ENCODE results near the gene CAMTA1.

Gene CAMTA1

DNA sequence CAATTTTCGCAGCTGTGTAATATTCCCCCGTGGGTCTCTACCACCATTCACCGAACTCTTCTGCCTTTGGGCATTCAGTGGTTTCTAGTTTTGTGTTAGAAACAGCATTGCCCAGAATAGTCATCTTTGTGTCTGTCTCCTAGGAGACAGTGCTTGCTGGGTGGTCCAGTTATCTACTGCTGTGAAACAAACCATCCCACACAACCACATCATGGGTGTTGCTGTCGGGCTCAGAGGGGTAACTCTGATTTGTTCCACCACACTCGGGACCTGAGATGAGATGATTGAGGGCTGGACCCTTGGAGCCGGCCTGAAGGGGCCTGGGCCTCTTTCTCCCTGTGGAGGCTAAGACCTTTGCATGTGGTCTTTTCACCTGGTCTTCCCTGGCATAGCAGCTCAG, 558.6 kb downstream of the CAMTA1 start:
- no peak for DNase-seq (ENCODE audit: low read depth)

DNA sequence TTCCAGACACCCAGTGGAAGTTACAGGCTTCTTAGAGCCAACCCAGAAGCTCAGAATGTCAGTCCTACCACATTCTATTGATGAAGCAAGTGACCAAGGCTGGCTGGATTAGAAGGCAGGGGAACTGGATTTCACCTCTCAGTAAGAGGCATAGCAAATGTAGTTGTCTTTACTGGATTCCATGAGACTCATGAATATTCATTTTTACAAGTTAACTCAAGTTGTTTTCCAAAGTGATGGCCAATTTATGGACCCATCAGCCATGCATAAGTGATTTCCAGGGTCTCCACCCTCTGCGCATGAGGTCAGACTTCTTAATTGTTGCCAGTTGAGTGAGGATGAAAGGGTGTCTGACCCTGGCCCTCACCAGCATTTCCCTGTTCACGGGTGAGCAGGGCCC, 559.0 kb downstream of the CAMTA1 start:
- no peak for DNase-seq (ENCODE audit: low read depth)

DNA sequence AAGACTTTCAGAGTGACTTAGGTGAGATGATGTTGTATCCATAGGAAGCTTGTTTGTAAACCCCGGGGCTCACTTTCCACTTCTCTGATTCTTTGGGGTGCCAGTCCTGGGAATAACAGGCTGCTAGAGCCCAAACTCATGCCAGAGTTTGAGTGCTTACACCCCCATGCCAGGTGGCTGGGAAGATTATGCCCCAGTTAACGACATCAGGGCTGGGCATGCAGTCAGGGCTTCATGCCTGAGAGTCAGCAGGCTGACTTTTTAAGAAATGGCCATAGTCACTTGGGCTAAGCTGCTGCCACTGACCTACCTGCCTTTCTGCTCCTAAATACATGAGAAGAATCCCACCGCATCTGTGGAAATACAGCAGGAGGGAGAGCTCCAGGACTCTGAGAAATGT, 560.3 kb downstream of the CAMTA1 start:
- no peak for DNase-seq (ENCODE audit: low read depth)

DNA sequence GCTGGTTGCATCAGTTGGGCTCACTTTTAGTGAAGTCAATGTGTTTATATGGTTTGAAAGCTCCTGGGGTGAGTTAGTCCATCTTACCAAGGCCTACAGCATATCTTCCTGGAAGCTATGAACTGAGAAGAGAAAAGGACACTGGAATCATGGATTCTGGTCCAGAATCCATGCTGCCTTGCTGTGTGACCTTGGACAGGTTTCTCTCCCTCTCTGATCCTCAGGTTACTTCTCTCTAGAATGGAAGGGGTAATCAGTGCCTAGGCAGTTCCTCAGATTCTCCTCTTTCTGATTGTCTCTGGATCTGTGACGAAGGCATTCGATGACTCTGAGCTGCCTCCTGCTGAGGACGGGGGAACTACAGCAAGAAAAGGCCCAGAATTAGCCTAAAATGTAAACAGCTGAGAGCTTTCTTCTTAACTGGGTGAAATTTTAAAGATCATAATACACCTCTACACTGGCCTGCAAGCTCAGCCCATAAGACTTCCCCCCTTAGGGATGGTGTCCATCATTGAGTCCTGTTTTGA, 560.9 kb downstream of the CAMTA1 start:
- no peak for DNase-seq (ENCODE audit: low read depth)

DNA sequence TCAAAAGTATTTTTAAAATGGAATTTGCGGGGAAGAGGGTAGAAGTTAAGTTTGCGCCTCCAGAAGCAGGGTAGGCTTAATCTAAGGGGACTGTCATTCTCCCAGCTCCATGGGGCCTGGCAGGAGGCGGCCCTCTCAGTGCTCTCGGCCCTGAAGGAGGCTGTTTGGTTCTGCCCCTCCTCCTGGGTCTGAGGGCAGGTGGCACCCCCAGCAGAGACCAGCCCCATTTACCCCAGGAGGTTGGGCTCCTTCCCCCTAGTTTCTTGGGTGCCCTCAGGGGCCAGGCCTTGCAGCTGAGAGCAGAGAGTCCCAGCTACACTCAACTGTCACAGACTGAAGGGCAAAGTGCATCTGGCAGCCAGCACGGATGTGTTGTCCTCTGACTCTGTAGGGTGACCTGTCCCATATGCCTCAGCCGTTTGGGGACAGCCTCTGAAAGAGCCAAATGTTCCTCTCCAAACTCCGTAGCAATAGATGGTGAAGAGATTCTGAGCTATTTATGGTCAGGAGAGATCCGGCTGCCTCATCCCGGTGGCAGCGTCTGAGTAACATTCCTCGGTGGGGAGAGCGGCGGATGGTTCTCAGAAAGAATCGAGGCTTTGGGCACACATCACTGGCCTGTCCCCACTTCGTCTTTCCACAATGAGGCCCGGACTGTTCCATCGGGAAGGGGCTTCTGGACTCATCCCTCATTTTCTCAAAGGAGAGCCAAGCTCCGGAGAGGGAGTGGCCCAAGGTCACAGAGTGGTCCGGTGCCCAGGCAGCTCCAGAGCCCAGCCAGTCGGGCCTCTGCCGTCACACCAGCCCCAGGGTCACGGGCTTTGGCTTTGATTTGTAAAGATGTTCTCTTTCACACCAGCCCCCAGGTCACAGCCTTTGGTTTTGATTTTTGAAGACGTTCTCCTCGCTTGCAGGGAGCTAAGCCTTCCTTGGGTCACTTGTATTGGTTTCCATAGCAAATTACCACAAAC, 561.6 kb downstream of the CAMTA1 start:
- DNase-seq (ENCODE audit: low read depth): no peak

DNA sequence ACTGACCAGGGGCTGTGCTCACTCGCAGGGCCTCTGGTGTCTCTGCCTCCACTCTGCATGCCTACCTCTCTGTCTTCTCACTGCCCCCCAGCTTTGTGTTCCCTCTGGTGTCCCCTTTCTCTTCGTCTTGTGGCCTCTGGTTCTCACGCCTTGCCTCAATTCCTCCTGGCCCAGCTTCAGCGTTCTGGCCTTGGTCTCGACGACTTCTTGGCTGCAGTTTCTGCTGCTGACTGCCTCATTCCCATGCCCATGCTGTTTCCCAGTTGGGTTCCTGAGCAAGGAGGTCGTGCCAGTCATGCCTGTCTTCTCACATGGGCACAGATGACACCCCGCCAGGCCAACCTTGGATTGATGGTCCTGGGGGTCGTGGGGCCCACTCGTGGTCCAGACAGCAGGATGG, 562.8 kb downstream of the CAMTA1 start:
- DNase-seq (ENCODE audit: low read depth): no peak

DNA sequence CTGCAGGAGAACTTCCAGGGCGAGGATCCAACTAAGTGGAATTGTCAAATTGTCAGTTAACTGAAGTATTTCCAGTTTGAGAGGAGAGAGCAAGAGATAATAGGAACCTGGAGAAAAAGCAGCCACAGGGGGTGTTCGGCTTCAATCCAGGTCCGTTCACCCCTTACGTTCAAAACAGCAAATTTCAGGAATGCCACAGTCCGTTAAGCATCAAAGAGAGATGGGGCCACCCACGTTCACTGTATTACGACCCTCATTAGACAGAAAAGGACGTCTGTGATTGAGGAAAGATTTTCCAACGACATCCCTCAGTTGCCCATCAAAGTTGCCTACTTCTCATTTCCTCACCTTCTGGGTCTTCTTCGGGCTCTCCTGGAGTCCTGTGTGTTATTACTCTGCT, 563.3 kb downstream of the CAMTA1 start:
- DNase-seq (ENCODE audit: low read depth): no peak

DNA sequence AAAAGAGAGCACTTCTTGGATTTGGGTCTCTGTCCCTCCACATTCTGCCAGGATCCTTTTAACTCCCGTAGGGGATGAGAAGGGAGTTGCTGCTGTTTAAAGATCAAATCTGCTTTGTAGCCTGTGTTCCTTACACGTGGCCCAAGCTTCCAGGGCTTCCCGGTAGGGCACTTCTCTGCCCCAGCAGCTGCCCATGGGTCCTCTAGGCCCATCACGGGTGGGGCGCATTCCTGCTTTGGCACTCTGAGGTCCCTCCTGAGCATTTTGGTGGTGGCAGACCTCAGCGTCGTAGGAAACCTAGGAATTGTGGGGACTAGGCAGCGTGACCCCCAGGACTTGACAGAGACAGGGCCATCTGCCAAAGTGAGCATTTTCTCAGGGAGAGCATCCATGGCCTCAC, 565.5 kb downstream of the CAMTA1 start:
- DNase-seq (ENCODE audit: low read depth): no peak

DNA sequence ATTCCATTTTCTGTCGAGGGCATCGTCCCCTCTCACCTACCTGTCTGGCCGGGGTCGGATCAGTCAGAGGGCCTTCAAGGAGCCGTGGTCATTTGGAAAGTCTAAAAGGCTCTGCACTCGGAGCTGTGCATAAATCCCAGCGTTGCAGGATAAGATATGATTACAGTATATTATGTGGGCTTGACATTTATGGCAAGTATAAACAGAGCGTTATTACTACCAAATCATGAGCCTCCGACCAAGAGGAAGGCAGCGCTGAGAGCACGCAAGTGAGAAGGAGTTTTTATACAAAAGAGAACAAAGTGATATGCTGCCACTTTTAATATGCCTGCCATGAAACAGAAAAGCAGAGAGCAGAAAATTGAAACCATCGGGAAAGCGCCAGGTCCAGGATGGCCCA, 566.4 kb downstream of the CAMTA1 start:
- DNase-seq (ENCODE audit: low read depth): no peak

DNA sequence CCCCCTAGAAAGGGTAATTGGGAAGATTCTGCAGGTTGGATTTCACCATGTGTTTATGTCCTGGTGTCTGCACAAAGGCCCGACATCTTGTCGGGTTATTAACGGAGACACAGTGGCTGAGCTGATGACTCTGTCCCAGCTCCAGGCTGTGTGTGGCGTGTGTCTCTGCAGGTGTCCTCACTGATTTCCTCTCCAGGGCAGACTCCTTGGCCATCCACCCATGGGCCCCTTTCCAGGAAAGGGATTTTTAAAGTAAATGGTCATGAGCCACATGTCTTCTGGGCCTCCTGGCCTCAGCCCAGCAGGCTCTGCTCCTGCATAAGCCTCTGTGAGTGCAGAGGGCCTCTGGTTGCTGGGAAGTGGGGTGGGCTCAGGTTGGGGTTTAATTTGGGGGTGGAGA, 567.1 kb downstream of the CAMTA1 start:
- no peak for DNase-seq (ENCODE audit: low read depth)

DNA sequence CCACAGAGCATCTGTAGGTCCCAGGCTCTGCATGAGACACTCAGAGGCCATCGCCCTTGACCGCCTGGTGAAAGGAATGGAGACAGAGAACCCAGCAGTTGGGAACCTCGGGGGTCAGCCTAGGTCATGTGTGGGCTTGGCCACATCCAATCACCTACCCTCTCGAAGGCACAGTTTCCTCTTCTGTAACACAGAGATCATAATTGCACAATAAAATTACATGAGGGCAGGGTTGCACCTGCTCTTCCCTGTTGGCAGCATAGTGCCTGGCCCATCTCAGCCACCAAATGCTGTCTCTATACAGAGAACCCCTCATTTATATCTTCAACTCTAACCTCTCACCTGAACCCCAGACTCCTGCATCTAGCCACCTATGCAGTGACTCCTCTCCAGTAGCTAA, 567.7 kb downstream of the CAMTA1 start:
- DNase-seq (ENCODE audit: low read depth): no peak

DNA sequence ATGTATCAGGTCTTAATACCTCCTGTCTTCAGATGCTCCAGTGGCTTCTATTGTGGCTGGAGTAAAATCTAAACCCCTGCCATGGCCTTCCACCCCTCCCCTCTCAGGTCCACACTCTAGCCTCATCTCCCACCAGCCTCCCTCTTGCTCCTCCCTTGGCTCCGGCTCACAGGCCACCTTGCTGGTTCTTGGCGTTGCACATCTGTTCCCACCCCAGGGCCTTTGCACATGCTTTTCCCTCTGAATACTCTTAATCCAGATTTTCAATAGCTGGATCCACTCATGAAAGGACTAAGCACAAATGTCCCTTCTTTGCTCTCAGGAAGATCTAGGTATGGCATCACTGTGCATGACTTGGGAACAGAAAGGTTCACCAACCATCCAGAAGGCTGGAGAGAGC, 570.4 kb downstream of the CAMTA1 start:
- DNase-seq (ENCODE audit: low read depth): no peak

DNA sequence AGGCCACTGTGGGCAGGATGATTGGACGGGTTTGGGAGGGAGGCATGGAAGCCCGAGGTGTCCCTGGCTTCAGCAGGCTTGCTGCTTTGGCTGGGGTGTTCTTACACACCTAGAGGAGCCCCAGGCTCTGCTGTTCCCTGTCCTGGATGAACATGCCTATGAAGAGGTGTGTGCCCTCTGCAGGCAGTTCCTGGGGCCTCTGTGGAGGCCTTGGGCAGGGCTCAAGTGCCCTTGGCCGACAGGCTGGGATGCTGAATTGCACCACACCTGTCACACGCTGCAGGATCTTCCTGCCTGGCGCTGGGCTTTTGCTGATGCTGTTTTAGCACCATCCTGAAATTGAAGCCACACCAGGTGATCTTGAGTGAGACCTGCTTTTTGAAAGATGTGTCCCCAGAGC, 570.8 kb downstream of the CAMTA1 start:
- no peak for DNase-seq (ENCODE audit: low read depth)

DNA sequence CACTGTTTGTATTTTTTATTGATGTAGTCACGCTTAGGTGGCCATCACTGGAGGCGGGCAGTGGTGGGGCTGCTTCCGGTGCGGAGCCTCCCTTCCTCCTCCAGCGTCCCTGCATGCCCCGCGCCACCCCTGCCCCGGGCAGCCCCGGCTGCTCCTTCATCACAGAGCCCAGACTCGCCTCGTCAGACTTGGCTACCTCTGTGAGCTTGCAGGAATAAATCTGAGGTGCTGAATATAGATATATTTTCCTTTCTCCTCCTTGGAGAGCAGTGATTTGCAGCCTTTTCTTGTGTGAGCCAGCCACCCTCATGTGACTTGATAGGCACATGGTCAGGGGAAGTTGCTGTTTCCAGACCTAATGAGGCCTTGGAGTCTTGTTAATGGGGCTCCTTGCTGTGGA, 573.2 kb downstream of the CAMTA1 start:
- no peak for DNase-seq (ENCODE audit: low read depth)

DNA sequence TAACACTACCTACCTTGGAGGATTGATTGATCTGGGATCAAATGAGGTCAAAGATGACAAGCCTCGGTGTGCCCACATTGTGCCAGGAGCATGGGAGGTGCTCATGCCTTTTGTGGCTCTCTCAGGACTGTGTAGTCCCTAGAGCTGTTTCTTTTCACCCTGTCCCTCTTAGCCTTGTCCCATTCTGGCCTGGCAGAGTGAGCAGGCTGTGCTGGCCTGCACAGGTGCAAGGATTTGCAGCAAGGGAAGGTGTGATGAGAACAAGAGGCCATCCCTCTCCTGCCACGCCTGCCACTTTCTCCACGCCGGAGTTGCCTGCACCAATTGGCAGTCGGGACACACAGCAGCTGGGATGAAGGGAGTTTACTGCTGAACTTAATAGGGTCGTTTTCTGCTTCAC, 575.3 kb downstream of the CAMTA1 start:
- no peak for DNase-seq (ENCODE audit: low read depth)

DNA sequence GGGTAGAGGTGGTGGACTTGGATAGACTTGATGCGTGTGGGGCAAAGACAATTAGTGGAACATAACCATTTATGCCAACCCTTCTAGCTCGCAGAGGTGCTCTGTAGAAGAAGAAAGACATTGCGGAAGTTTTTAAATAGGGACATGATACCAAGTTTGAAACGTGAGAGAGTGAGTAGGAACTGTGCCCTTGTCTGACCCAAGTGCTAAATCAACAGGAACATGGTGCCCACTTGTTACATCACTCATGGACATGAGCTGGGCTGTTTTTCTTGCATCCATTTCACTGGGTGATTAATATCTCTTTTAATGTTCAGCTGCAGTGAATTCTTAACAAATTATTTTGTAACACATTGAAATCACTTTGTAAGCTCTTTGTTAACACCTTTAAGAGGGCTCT, 577.7 kb downstream of the CAMTA1 start:
- no peak for DNase-seq (ENCODE audit: low read depth)

DNA sequence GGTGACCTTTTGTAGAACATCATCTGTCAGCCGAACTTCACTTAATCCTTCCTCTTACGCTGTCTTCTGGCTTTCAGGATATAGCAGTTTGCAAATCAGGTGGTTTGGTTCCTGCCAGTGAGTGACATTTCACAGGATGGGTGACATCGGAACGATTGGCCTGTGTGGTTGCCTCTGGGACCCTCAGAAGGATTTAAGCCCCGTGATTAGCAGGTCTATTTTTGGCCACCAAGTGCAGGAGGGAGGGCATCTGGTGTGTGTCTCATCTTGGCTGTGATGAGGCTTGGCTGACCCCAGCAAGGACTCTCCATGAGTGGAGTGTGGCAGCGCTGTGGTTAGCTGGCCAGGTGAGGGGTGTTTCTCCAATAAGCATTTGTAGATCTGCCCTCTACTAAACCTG, 578.2 kb downstream of the CAMTA1 start:
- no peak for DNase-seq (ENCODE audit: low read depth)

DNA sequence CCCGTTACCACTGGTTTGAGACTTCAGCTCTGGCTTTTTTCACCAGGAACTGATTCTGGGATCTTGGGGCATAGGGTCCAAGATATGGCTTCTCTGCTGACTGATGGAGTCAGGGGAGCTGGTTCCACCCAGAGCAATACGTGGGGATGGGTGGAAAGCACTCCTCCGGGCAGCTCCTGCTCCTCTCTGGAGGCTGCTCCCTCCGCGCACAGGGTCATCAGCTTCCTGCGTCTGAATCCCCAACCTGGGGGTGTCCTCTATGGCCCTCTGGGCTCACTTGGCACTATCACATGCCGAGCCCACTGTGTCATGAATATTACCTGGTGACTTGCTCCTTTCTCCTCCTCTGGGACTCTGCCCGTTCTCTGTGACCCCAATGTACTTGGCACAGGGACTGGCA, 580.5 kb downstream of the CAMTA1 start:
- no peak for DNase-seq (ENCODE audit: low read depth)

DNA sequence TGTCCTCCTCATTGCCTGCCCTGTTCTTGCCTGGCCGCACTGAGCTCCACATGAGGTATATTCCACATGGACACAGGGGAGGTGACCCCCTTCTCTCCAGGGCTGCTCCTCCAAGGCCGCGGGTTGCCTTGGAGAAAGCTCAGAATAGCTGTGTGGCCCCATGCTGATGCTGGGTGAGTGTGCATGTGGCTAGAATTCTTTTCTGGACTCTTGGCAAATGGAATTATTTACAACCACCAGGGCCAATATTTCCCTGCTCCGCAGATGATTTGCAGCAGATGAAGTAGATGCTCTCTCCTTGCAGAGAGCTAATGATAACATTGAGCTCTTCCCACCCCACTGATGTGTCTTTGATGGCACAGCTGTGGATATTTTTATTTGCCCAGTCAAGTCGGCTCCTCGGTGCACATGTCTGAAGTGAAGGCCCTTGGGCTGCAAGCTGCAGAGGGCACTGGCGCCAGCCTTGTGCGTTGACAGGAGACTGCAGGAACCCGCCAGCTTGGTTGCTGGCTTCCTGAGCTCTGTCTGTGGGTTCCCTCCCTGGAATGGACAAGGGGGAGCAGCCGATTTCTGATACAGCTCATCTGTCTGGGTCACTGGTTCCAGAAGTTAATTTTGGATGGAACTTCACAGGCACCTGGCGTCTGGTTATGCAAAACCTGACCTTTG, 581.2 kb downstream of the CAMTA1 start:
- no peak for DNase-seq (ENCODE audit: low read depth)

DNA sequence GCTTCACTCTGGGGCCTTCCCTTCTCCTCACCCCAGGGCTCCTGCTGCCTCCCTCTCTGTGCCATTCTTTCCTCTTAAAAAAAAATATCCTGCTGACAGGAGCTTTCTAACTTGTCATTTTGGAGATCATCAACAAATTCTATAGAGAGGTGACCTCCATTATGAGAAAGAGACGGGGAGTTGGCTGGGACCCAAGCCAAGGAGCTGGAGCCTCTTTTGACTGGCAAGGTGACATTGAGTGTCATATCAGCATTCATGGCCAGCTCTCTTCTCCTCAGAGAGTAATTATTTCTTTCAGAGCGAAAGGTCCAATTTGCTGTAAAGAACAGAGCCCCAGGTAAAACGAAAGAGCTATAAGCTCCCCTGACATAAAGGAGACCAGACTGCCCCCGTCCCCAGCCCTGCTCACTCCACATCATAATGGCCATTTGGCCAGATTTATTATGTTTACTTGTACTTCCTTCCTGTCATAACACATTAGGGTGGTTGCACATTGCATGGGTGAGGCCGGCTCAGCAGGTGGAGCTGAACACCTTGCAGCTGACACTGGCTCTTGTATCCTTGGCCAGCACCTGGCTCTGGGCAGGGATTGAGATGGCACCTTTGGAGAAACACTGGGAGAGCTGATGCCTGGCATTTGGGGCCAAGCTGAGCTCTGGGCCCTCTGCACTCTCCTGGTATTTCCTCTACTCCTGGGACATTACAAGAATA, 581.9 kb downstream of the CAMTA1 start:
- no peak for DNase-seq (ENCODE audit: low read depth)

DNA sequence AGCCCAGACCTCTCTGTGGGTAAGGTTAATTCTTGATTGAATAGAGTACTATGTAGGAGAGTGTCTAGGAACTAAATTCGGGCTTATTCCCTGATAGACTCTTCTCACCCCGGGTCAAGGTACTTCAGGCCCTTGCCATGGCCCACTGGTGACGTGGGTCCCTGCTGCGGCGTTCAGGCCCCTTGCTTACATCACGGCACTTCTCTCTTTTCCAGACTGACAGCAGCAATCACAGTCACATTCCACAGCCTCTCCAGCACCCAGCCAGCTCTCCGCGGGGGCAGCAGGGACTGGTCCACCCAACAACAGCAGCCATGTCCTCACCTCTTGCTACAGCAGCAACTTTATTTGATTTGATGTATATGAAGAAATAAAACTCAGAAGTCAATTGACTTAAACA, 584.6 kb downstream of the CAMTA1 start:
- DNase-seq (ENCODE audit: low read depth): no peak

DNA sequence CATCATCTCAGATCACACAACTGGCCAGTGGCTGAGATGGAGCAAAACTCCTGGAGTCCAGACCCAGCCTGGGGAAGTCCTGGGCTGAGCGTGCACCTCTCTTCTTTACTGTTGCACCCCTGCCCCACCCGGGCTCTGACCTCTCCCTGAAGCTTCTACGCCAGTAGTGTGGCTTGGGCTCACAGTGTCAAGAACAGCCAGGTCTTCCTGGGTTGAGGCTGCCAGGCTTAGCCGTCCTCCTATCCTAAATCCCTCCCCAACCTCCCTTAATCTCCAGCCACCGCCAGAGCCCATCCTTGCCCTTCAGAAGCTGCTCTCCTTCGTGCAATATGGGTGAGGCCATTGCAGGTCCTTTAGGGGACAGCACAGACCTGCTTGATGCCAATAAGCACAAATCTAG, 586.7 kb downstream of the CAMTA1 start:
- DNase-seq (ENCODE audit: low read depth): no peak
